ENCODE results near the gene CCDC175. TPM values are rescaled to one million over a fixed set of nuclear protein-coding genes. Genes with fewer than 3 reads are reported as not detected.

Gene CCDC175
- total RNA-seq, 6 donors from 2014 or later: 0.14 TPM; not detected in 5

- ATAC-seq (ENCODE audit: low FRiP score in 2 of 2) (no peak), DNase-seq (no peak)
- no peak overlapping the region for H3K27ac ChIP-seq
- H3K4me3 ChIP-seq: no peak overlapping the region
- no peaks in the 10 kb centered on the region for H3K9me3 ChIP-seq
- WGBS, 2 donors: 81 to 91% methylated on average over 2 of the region's 2 CpGs
- no peaks in the 10 kb centered on the region for H3K27me3 ChIP-seq
- no peak for TF ChIP-seq CTCF (IDR thresholded peaks at IDR 0.05)
- no peak for TF ChIP-seq EP300 (IDR thresholded peaks at IDR 0.05)
- no peak for TF ChIP-seq POLR2AphosphoS5 (IDR thresholded peaks at IDR 0.05)
- TF ChIP-seq POLR2A (IDR thresholded peaks at IDR 0.05): no peak
- no peaks in the 10 kb centered on the region for H3K4me1 ChIP-seq
- no peaks in the 10 kb centered on the region for H3K36me3 ChIP-seq
These were observed 34.9 kb downstream of the CCDC175 start for GRCh38 chr14:59541731-59542130.

- no peaks in the 10 kb centered on the region for H3K36me3 ChIP-seq
- H3K9me3 ChIP-seq: no peaks in the 10 kb centered on the region
- H3K4me3 ChIP-seq: no peak overlapping the region
- 42 to 43% methylated on average over 1 of the region's 1 CpG for WGBS, 2 donors
- no peak overlapping the region for H3K27ac ChIP-seq
- no peaks in the 10 kb centered on the region for H3K27me3 ChIP-seq
- no peak for ATAC-seq (ENCODE audit: low FRiP score in 2 of 2)
- no peak for DNase-seq
- H3K4me1 ChIP-seq: no peaks in the 10 kb centered on the region
- no peak for TF ChIP-seq EP300 (IDR thresholded peaks at IDR 0.05)
- TF ChIP-seq POLR2AphosphoS5 (IDR thresholded peaks at IDR 0.05): no peak
- TF ChIP-seq CTCF (IDR thresholded peaks at IDR 0.05): no peak
- no peak for TF ChIP-seq POLR2A (IDR thresholded peaks at IDR 0.05)
These were observed 35.8 kb downstream of the CCDC175 start for GRCh38 chr14:59540852-59541251.

- ATAC-seq (ENCODE audit: low FRiP score in 2 of 2): no peak
- DNase-seq: no peak
- TF ChIP-seq POLR2A (IDR thresholded peaks at IDR 0.05) (no peak), EP300 (IDR thresholded peaks at IDR 0.05) (no peak), POLR2AphosphoS5 (IDR thresholded peaks at IDR 0.05) (no peak), CTCF (IDR thresholded peaks at IDR 0.05) (no peak)
- no peak overlapping the region for H3K4me3 ChIP-seq
- H3K36me3 ChIP-seq: no peaks in the 10 kb centered on the region
- no peaks in the 10 kb centered on the region for H3K27me3 ChIP-seq
- no peaks in the 10 kb centered on the region for H3K9me3 ChIP-seq
- no peak overlapping the region for H3K27ac ChIP-seq
- WGBS, 2 donors: 81 to 86% methylated on average over 4 of the region's 4 CpGs
- H3K4me1 ChIP-seq: no peaks in the 10 kb centered on the region
These were observed 37.7 kb downstream of the CCDC175 start for GRCh38 chr14:59538936-59539335.

GRCh38 chr14:59537476-59537875 is 39.1 kb downstream of the CCDC175 start:
- DNase-seq (no peak), ATAC-seq (ENCODE audit: low FRiP score in 2 of 2) (no peak)
- no peak overlapping the region for H3K4me3 ChIP-seq
- H3K36me3 ChIP-seq: no peaks in the 10 kb centered on the region
- H3K4me1 ChIP-seq: no peaks in the 10 kb centered on the region
- WGBS, 2 donors: 79 to 94% methylated on average over 1 of the region's 1 CpG
- H3K27ac ChIP-seq: no peak overlapping the region
- H3K9me3 ChIP-seq: no peaks in the 10 kb centered on the region
- TF ChIP-seq POLR2AphosphoS5 (IDR thresholded peaks at IDR 0.05): no peak
- no peak for TF ChIP-seq POLR2A (IDR thresholded peaks at IDR 0.05)
- TF ChIP-seq EP300 (IDR thresholded peaks at IDR 0.05): no peak
- TF ChIP-seq CTCF (IDR thresholded peaks at IDR 0.05): no peak
- H3K27me3 ChIP-seq: no peaks in the 10 kb centered on the region

- Histone ChIP-seq H3K27me3 (no peaks in the 10 kb centered on the region), H3K4me1 (no peaks in the 10 kb centered on the region), H3K9me3 (no peaks in the 10 kb centered on the region), H3K36me3 (no peaks in the 10 kb centered on the region), H3K4me3 (no peak overlapping the region), H3K27ac (no peak overlapping the region)
- no peak for TF ChIP-seq EP300 (IDR thresholded peaks at IDR 0.05)
- ATAC-seq (ENCODE audit: low FRiP score in 2 of 2) (no peak), DNase-seq (no peak)
- 67 to 75% methylated on average over 7 of the region's 7 CpGs for WGBS, 2 donors
These were observed 42.1 kb downstream of the CCDC175 start for GRCh38 chr14:59534361-59534987.

Data from upper lobe of left lung (tissue), 6 donors.